Amniotic stem cell (primary cell): ENCODE results near the gene FCHO1.

Source experiments
- DNase-seq: peaks from one replicate; lab custom pipeline; 2025; lab: John Stamatoyannopoulos, UW

Gene FCHO1, protein sequence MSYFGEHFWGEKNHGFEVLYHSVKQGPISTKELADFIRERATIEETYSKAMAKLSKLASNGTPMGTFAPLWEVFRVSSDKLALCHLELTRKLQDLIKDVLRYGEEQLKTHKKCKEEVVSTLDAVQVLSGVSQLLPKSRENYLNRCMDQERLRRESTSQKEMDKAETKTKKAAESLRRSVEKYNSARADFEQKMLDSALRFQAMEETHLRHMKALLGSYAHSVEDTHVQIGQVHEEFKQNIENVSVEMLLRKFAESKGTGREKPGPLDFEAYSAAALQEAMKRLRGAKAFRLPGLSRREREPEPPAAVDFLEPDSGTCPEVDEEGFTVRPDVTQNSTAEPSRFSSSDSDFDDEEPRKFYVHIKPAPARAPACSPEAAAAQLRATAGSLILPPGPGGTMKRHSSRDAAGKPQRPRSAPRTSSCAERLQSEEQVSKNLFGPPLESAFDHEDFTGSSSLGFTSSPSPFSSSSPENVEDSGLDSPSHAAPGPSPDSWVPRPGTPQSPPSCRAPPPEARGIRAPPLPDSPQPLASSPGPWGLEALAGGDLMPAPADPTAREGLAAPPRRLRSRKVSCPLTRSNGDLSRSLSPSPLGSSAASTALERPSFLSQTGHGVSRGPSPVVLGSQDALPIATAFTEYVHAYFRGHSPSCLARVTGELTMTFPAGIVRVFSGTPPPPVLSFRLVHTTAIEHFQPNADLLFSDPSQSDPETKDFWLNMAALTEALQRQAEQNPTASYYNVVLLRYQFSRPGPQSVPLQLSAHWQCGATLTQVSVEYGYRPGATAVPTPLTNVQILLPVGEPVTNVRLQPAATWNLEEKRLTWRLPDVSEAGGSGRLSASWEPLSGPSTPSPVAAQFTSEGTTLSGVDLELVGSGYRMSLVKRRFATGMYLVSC

DNA sequence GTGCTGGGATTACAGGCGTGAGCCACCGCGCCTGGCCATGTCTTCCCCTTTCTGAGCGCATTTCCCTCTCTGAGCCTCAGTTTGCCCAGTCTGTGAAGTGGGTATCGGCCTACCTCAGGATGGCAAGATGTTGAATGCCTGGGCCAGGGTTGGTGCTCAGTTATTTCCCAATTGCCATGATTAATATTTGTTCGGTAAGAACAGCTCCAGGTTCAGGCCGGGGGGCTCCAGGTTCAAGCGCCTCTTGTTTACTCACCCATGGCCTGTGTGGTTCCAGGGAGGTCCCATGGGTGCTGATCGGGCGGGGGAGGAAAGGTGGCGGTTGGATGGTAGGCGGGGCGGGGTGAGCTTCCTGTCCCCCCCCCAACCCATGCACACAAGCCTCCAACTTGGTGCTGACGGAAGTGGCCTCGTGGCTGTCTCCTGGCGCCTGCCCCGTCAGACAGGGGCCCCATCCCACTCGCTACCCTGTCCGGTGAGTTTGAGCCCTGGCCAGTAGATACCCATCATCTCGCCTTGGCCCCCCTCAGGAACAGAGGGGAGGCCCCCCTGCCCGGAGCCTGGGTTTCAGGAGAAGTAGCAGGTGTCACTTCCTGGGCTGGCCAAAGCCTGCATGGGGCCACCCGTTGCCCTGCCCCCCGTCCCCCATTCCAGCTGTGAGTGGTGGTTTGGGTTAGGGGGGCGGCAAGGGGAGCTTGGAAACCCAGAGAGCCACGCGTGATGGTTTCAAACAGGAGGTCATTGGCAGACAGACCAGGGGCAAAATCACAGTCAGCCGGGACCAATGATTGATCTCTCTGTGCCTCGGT is at the start of gene FCHO1:
Gene FCHO1, plus strand, starts transcription at position 375 of the 809 bp plus-strand sequence. CDS start 3,688 bp downstream, outside the sequence.
- no peak for DNase-seq

DNA sequence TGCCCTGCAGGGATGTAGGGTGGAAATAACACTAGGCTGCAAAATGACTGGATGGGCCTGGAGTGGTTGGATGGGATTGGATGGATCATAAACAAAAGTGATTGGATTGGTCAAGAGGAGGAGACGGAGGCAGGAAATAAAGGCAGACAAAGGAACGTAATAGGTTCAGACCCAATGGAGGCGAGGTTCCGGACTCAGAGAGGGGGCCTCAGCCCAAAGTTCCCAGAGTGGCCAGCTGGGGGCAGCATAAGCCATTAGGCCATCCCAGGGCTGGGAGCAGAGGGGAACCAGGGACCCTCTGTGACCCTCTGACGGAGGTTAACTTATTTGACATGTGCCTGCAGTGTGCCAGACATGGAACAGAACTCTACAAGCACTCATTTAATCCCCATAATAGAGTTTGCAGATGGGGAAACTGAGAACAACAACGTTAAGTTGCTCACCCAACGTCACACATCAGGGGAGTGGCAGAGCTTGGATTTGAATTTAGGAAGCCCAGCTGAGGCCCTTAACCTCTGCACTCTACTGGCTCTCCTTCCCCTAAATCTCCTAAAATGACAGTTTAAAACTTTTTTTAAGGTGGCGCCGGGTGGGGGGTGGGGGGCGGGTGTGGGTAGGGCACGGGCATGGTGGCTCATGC is 47.3 kb upstream of the FCHO1 start:
- no peak for DNase-seq

DNA sequence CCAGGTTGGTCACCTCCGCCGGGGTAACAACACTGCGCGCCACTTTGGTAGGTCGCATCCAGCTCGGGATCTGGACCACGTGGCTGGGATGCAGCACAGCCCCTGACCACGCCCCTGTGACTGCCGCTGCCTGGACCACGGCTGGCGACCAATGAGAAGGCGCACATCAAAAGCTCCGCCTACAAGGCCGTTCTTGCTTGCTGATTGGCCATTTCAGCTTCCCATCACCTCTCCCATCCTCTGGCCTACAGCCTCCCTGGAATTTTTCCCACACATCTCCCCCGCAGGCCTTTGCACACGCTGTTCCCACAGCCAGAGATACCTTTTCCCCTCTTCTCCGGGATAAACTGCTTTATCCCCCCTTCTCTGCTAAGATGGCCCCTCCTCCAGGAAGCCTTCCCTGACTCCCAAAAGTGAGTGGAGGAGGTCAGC is 44.5 kb upstream of the FCHO1 start:
- no peak for DNase-seq

DNA sequence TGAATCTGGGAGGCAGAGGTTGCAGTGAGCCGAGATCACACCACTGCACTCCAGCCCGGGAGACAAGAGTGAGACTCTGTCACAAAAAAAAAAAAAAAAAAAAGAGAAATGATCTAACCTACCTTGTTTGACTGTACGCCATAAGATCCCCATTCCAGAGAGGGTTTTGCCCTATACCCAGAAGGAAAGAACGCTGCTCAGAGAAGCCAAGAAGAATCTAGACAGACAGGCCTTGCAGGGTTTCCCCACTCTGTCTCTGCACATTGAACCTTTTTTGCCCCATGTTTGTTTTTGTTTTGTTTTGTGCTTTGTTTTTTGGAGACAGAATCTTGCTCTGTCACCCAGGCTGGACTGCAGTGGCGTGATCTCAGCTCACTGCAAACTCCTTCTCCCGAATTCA is 39.4 kb upstream of the FCHO1 start:
- DNase-seq = no peak

DNA sequence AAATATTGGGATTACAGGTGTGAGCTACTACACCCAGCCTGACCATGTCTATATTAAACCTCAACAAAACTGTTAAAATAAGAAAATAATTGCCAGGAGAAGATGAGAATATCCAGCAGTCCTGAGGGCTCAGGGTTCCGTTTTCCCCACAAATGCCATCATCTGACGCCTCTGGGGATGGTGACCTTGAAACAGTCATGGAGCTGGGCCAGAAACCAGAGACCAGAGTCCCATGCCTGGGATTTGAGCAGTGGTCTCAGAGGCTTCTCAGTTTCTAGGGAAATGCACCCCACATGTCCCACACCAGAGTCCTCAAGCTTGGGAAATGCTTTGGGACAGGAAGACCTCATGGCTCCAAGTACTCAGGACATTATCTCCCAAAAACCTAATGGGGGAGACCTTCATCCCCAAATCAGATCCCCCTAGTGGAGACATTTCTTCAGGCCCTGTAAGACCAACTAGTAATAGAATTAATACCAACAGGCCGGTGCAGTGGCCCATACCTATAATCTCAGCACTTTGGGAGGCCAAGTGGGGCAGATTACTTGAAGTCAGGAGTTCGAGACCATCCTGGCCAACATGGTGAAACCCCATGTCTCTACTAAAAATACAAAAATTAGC is 34.9 kb upstream of the FCHO1 start:
- no peak for DNase-seq

DNA sequence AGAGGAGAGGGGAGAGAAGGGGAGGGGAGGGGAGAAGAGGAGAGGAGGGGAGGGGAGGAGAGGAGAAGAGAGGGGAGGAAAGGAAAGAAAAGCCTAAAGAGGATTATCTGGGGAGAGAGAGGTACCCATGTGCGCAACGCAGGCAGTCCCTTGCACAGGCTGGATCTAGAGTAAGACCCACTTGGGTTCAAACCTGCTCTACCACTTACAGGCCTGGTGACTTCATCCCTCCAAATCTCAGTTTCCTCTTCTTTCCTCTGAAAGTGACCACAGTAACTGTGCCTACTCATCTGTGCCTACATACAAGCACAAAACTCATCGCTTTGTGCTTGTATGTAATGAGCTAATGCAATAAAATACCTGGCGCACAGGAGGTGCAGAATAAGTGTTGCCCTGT is 32.7 kb upstream of the FCHO1 start:
- DNase-seq = no peak

DNA sequence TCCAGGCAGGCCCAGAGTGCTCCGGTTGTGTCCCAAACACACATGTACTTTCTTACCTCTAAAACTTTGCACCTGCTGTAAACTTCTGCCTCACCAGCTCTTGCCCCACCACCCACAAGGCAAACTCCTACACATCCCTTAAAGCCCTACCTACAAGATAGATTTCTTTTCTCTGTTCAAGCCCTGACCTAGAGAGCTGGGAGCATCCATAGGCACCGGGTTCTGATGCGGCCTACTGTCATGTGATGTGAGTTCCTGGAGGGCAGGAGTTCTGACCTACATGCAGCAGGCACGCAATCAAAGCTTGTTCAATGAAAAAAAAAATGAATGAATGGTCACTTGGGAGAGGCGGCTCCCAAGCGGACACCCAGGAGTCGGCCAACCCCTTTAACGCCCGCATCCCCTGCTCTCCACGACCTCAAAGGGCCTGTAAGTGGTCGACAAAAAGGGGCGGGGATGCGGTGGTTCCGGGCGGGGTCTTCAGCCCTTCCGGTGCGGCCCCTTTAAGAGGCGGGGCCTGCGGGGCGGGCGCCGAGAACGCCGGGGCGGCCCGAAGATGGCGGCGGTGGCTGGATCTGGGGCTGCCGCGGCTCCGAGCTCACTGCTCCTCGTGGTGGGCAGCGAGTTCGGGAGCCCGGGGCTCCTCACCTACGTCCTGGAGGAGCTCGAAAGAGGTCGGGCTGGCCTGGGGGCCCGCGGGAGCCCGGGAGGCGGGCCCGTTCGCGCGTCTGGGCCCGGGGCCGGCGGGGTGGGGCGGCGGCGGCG is 32.1 kb upstream of the FCHO1 start, which contains the start of gene MAP1S:
Gene MAP1S, plus strand, starts transcription at position 534 of the 765 bp plus-strand sequence. Its CDS starts 23 bp downstream, at position 557.
- DNase-seq = no peak

DNA sequence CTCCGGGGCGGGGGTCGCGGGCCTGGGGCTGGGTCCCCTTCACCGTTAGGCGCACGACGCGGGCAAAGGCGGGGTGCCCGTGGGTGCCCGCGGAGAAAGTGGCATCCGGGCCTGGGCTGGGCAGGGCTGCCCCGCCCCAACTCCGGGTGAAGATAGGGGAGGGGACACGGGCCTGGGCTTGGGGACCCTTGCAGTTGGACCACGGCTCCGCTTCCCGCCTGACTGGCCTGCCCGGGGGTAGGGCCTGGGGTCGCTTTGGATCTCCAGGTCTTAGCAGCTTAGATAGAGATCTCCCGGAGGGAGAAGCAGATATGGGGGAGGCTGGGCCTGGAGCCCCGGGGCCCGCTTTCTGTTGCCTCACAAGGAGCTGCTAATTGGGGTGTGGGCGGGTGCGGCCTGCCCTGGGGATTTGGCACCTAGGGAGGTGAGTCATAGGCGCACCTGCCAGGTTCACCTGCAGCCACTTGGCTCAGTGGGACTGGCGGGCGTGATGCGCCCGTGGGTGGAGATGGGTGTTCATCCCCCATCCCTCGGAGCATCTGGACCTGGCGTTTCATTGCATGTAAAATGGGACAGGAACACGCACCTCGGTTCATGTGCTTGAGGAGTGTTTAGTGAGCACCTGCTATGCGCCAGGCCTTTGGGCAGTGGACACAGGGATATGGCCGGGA is 31.4 kb upstream of the FCHO1 start:
- DNase-seq = no peak

DNA sequence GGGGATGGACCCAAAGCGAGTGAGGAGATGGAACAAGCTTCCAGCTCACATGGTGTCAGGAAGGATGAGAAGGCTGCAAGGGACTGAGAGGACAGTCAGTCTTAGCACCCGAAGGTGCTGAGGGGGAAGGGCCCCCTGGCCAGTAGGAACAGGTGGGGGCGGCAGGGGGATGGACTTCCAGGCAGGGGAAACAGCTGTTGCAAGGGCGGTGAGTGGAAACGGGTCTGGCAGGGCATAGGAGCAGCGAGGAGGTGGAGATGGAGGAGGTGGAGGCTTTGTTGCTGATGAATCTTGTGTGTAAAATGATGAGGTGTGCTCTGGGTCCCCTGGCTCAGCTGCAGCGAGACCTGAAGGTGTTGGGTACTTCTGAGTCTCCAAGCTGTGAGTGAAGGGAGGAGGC is 30.8 kb upstream of the FCHO1 start:
- no peak for DNase-seq

DNA sequence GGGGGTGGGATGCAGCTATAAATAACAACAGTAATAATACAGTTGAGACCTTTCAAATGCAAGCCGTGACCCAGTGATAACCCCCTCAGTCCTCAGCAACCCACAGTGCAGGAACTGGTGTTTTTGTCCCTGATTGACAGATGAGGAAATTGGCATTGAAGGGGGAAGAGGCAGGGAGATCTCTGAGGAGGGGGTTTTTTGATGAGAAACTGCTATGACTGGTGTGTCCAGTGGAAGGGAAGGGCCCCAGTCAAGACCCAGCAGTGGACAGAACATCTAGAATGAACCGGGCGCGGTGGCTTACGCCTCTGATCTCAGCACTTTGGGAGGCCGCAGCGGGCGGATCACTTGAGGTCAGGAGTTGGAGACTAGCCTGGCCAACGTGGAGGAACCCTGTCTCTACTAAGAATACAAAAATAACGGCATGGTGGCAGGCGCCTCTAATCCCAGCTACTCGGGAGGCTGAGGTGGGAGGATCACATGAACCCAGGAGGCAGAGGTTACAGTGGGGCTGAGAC is 30.1 kb upstream of the FCHO1 start:
- no peak for DNase-seq

DNA sequence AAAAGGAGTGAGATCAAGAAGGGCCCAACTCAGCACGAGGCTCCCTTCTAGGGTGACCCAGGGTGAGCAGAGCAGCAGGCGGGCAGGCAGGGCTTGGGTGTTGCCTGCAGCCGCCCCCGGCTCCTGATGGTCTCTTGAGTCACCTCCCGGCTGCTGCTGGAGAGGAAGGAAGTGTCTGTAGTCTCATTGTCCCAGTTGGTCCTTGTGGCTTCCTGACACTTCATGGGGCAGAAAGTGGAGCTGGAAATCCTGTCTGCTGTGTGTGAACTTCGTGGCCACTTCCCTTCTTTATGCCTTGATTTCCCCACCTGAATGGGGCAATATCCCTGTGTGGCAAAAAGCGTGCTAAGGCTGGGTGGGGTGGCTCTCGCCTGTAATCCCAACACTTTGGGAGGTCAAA is 29.5 kb upstream of the FCHO1 start:
- no peak for DNase-seq

DNA sequence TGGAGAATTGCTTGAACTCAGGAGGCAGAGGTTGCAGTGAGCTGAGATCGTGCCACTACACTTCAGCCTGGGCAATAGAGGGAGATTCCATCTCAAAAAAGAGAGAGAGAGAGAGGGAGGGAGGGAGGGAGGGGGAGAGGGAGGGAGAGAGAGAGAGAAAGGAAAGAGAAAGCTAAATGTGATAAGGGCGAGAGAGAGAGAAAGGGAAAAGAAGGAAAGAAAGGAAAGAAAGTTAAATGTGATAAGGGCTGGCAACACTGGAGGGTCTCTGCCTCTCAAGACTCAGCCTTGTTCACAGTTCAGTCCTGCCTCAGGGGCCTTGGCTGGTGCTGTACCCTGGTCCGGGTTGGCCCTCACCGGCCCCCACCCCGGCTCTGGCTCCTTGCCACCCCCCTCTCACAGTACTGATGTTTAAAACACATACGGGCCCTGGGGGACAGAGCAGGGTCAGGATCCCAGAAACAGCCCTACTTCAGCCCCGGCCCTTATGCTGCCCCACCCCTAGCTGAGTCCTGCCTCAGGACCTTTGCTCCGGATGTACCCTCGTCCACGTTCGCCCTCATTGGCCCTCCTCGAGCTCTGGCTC is 28.5 kb upstream of the FCHO1 start:
- no peak for DNase-seq

DNA sequence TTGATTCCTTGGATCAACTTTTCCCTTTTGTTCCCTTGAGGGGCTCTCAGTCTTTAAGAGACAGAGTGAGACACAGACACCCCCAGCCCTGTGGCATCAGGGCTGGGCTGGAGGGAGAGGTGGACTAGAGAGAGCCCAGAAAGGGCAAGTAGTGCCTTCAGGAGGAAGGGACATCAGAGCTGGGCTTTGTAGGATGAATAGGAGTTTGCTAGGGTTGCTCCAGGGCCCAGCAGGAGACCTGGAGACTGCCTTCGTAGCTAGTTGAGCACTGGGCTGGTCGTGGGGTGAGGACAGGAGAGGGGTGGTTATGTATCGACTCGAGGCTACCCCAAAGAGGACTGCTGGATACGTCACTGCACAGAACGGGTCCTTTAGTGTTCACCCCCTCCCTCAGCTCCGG is 26.6 kb upstream of the FCHO1 start:
- no peak for DNase-seq

DNA sequence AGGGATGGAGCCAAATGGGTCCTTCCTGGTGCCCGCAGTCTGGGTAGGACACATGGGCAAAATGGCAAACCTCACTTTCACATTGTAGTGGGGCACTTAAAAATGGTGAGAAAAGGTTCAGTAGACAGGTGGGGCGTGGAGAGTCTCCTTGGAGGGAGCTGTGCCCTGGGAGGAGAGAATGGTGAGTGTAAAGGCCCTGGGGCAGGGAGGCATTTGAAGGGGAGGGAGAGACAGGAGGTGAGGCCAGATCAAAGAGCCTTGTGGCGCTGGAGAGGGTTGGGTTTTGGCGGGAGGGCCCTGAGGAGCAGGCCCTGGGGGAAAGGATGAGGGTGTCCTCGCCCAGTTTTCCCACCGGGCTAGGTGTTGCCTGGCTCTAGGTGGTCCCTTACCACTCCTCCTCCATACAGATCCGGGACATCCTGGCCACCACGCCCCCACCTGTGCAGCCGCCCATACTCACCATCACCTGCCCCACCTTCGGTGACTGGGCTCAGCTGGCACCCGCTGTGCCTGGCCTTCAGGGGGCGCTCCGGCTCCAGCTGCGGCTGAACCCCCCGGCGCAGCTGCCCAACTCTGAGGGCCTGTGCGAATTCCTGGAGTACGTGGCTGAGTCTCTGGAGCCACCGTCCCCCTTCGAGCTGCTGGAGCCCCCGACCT is 25.7 kb upstream of the FCHO1 start:
- no peak for DNase-seq

DNA sequence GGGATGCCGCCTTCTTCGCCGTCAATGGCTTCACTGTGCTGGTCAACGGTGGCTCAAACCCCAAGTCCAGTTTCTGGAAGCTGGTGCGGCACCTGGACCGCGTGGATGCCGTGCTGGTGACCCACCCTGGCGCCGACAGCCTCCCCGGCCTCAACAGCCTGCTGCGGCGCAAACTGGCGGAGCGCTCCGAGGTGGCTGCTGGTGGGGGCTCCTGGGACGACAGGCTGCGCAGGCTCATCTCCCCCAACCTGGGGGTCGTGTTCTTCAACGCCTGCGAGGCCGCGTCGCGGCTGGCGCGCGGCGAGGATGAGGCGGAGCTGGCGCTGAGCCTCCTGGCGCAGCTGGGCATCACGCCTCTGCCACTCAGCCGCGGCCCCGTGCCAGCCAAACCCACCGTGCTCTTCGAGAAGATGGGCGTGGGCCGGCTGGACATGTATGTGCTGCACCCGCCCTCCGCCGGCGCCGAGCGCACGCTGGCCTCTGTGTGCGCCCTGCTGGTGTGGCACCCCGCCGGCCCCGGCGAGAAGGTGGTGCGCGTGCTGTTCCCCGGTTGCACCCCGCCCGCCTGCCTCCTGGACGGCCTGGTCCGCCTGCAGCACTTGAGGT is 25.0 kb upstream of the FCHO1 start:
- no peak for DNase-seq

DNA sequence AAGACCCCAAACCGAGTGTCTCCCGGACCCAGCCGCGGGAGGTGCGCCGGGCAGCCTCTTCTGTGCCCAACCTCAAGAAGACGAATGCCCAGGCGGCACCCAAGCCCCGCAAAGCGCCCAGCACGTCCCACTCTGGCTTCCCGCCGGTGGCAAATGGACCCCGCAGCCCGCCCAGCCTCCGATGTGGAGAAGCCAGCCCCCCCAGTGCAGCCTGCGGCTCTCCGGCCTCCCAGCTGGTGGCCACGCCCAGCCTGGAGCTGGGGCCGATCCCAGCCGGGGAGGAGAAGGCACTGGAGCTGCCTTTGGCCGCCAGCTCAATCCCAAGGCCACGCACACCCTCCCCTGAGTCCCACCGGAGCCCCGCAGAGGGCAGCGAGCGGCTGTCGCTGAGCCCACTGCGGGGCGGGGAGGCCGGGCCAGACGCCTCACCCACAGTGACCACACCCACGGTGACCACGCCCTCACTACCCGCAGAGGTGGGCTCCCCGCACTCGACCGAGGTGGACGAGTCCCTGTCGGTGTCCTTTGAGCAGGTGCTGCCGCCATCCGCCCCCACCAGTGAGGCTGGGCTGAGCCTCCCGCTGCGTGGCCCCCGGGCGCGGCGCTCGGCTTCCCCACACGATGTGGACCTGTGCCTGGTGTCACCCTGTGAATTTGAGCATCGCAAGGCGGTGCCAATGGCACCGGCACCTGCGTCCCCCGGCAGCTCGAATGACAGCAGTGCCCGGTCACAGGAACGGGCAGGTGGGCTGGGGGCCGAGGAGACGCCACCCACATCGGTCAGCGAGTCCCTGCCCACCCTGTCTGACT is 24.1 kb upstream of the FCHO1 start:
- no peak for DNase-seq

DNA sequence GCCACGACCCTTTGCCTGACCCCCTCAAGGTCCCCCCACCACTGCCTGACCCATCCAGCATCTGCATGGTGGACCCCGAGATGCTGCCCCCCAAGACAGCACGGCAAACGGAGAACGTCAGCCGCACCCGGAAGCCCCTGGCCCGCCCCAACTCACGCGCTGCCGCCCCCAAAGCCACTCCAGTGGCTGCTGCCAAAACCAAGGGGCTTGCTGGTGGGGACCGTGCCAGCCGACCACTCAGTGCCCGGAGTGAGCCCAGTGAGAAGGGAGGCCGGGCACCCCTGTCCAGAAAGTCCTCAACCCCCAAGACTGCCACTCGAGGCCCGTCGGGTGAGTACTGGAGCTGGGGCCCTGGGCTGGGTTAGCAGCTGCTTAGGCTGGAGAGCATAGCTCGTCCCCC is 23.4 kb upstream of the FCHO1 start:
- DNase-seq = no peak
